HepG2 (cell line): ENCODE data around the gene SPC24. TPM values are rescaled to one million over a fixed set of nuclear protein-coding genes. Genes with fewer than 3 reads are reported as not detected.
A peak's percentile ranks its signal among the peaks of the same experiment; 100 is the strongest.

ENCODE experiments used
- ATF5 ChIP-seq: sonication (generic); formaldehyde crosslinking; IDR thresholded peaks from 2 replicates; pipeline ENCODE4 v1.4.0; 2020; ENCODE audit warnings: mild to moderate bottlenecking, low read depth, missing genetic modification reagents
- DPF2 ChIP-seq: sonication (generic); formaldehyde crosslinking; IDR thresholded peaks from 2 replicates; pipeline ENCODE4 v1.4.0; 2020; ENCODE audit warnings: mild to moderate bottlenecking, low read depth, missing genetic modification reagents, borderline replicate concordance
- NCOR1 ChIP-seq: fragments of 200-600 bp; sonication (generic); IDR thresholded peaks from 2 replicates; pipeline ENCODE4 v1.7.0; 2017; ENCODE audit warnings: antibody characterized with exemption, low read length, borderline replicate concordance
- NFIC ChIP-seq: IDR thresholded peaks from 2 replicates; pipeline ENCODE4 v1.6.1; 2012; ENCODE audit warnings: mild to moderate bottlenecking, low read length, inconsistent platforms
- NR3C1 ChIP-seq: sonication (generic); formaldehyde crosslinking; IDR thresholded peaks from 2 replicates; pipeline ENCODE4 v1.4.0; 2020; ENCODE audit warnings: missing genetic modification reagents
- ONECUT2 ChIP-seq: sonication (generic); formaldehyde crosslinking; IDR thresholded peaks from 2 replicates; pipeline ENCODE4 v1.4.0; 2020; ENCODE audit warnings: missing genetic modification reagents
- PPARG ChIP-seq: conservative IDR thresholded peaks from 2 replicates; pipeline ENCODE4 v1.6.1; 2016; ENCODE audit warnings: missing biosample characterization, missing genetic modification reagents
- RARA ChIP-seq: IDR thresholded peaks from 2 replicates; pipeline ENCODE4 v1.6.1; 2016; ENCODE audit warnings: missing genetic modification reagents, missing compliant biosample characterization
- RBFOX2 ChIP-seq: fragments of 200-400 bp; formaldehyde crosslinking; IDR thresholded peaks from 2 replicates; pipeline ENCODE4 v1.6.1; 2017; ENCODE audit warnings: low read depth, mild to moderate bottlenecking, low read length
- SNAPC2 ChIP-seq: sonication (generic); formaldehyde crosslinking; IDR thresholded peaks from 2 replicates; pipeline ENCODE4 v1.8.1; 2022; ENCODE audit warnings: mild to moderate bottlenecking, missing genetic modification reagents
- YEATS4 ChIP-seq: sonication (generic); formaldehyde crosslinking; IDR thresholded peaks from 2 replicates; pipeline ENCODE4 v1.4.0; 2020; ENCODE audit warnings: missing genetic modification reagents, borderline replicate concordance
- ZBTB21 ChIP-seq: sonication (generic); formaldehyde crosslinking; IDR thresholded peaks from 2 replicates; pipeline ENCODE4 v1.4.0; 2020; ENCODE audit warnings: missing genetic modification reagents
- ZFY ChIP-seq: sonication (generic); formaldehyde crosslinking; IDR thresholded peaks from 2 replicates; pipeline ENCODE4 v1.4.0; 2020; ENCODE audit warnings: missing genetic modification reagents
- ZHX1 ChIP-seq: sonication (generic); formaldehyde crosslinking; IDR thresholded peaks from 2 replicates; pipeline ENCODE4 v1.8.1; 2022; ENCODE audit warnings: low read depth, mild to moderate bottlenecking, missing genetic modification reagents
- ZKSCAN1 ChIP-seq: fragments of 150-350 bp; IDR thresholded peaks from 2 replicates; pipeline ENCODE4 v1.6.1; 2014; ENCODE audit warnings: low read length
- ZNF468 ChIP-seq: sonication (generic); formaldehyde crosslinking; IDR thresholded peaks from 2 replicates; pipeline ENCODE4 v1.8.0; 2022; ENCODE audit warnings: mild to moderate bottlenecking, moderate library complexity, missing genetic modification reagents
- ZNF558 ChIP-seq: sonication (generic); formaldehyde crosslinking; IDR thresholded peaks from 2 replicates; pipeline ENCODE4 v1.9.0; 2022; ENCODE audit warnings: mild to moderate bottlenecking, missing genetic modification reagents, borderline replicate concordance
- ZNF639 ChIP-seq: conservative IDR thresholded peaks from 2 replicates; pipeline ENCODE4 v1.6.1; 2018; ENCODE audit warnings: missing genetic modification reagents
- ZNF687 ChIP-seq: sonication (generic); formaldehyde crosslinking; IDR thresholded peaks from 2 replicates; pipeline ENCODE4 v1.5.1; 2020; ENCODE audit warnings: mild to moderate bottlenecking, missing genetic modification reagents, moderate library complexity
- ZNF781 ChIP-seq: sonication (generic); formaldehyde crosslinking; IDR thresholded peaks from 2 replicates; pipeline ENCODE4 v1.5.1; 2020; ENCODE audit warnings: borderline replicate concordance, mild to moderate bottlenecking, missing genetic modification reagents; ENCODE audit errors: not compliant biosample characterization
- polyA plus RNA-seq, 8 experiments: library from polyadenylated mRNA; depleted of rRNA in 3 of 8; stranded (reverse) in 7 of 8; unstranded in 1 of 8; fragments of >200 nt; fragmentation: Illumina TruSeq in 4 of 8; extraction: Trizol in 4 of 8; gene quantifications; 2 replicates each; pipeline versions ENCODE4 v1.2.1 to v1.2.3, GENCODE V29; 2011 to 2016; ENCODE audit warnings: low read depth in 4 of 8, missing spikeins in 1 of 8, mixed read lengths in 1 of 8; ENCODE audit not compliant: insufficient read depth in 1 of 8
- total RNA-seq, 5 experiments: library from RNA; depleted of rRNA; stranded (reverse); fragments of >200 nt; fragmentation: Illumina TruSeq; extraction: Trizol; gene quantifications; 2 replicates each; pipeline ENCODE4 v1.2.3, GENCODE V29; 2016; ENCODE audit warnings: low read depth in 1 of 5

The SPC24 gene
- total and polyA plus RNA-seq, 2 of the 13 experiments (the other 11 are each of a cell fraction or from before 2014, with no cell fraction given) = 10.0 to 46.2 TPM

GRCh38 chr19:11197291-11198174, 42.0 kb upstream of the SPC24 start, which contains the start of gene KANK2 (continued):
- TF ChIP-seq ONECUT2 (CRISPR knock-in tag) (no peak), ZFY (peak; percentile 83), YEATS4 (CRISPR knock-in tag) (peak; percentile 52), ZNF468 (no peak), SNAPC2 (CRISPR knock-in tag) (no peak), RARA (CRISPR knock-in tag) (peak; percentile 32; the same call in 1 of the 2 replicates), ZNF781 (no peak), DPF2 (CRISPR knock-in tag) (no peak), NR3C1 (no peak), NFIC (no peak), ZHX1 (no peak), ZNF558 (no peak), NCOR1 (peak; percentile 51; the same call in 1 of the 2 replicates), ZNF687 (CRISPR knock-in tag) (peak; percentile 70), RBFOX2 (peak; percentile 54; the same call in 1 of the 2 replicates), ZNF639 (peak; percentile 58; the same call in 1 of the 2 replicates), ZKSCAN1 (no peak), ATF5 (CRISPR knock-in tag) (no peak), ZBTB21 (CRISPR knock-in tag) (no peak), PPARG (CRISPR knock-in tag) (no peak)
